DMS79 treated with DMSO at 0.1 percent for 48 hours (cell line): ENCODE measurements around the gene VPS33B.
A peak's percentile ranks its signal among the peaks of the same experiment; 100 is the strongest.

Source experiments
- DNase-seq: peaks from one replicate; lab custom pipeline; 2025; lab: John Stamatoyannopoulos, UW

Gene VPS33B

DNA sequence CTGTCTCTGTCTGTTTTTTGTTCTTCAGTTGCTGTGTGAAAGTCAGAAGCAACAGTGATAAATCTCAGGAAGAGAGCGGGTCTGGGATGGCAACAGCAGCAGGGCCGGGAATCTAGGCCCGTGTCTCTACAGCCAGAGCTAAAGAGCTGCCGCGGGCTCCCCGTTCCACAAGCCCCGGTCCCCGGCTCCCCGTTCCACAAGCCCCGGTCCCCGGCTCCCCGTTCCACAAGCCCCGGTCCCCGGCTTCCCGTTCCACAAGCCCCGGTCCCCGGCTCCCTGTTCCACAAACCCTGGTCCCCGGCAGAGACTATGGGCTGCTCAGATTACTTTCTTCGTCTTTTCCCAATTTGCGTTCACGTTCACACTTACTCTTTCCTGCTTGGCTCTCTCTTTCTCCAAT lies 48.2 kb downstream of the VPS33B start:
- no peak for DNase-seq

DNA sequence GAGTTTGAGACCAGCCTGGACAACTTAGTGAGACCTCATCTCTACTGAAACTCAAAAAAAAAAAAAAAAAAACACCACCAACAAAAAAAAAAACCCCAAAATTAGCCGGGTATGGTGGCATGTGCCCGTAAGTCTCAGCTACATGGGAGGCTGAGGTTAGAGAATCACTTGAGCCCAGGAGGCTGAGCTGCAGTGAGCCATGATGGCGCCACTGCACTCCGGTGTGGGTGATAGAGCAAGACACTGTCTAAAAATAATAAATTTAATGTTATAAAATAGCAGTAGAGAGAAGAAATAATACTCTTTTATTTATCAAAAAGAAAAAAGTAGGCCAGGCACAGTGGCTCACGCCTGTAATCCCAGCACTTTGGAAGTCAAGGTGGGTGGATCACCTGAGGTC lies 50.3 kb downstream of the VPS33B start:
- no peak for DNase-seq

- no peak for DNase-seq
These were observed 52.1 kb downstream of the VPS33B start for GRCh38 chr15:90970274-90970673.

DNA sequence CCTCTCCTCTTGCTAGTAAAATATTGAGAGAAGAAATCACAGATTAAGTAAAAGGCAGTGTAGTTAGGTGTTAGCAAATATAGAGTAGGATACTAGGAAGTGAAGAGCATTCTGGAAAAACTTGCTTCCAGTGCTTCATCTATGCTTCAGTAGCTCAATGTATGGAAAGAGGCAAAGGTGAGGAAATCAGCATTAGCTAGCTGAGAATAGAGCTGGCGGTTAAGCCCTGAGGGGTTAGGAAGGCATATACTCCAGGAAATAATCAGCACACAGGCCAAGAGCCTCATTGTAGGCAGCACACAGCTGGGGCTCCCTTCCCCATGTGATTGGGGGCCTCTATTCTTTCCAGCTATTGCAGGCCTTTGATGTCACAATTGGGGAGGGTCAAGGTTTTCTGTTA lies 54.0 kb downstream of the VPS33B start:
- DNase-seq, result no peak

GRCh38 chr15:90967206-90967605 lies 55.2 kb downstream of the VPS33B start:
- DNase-seq, result no peak

DNA sequence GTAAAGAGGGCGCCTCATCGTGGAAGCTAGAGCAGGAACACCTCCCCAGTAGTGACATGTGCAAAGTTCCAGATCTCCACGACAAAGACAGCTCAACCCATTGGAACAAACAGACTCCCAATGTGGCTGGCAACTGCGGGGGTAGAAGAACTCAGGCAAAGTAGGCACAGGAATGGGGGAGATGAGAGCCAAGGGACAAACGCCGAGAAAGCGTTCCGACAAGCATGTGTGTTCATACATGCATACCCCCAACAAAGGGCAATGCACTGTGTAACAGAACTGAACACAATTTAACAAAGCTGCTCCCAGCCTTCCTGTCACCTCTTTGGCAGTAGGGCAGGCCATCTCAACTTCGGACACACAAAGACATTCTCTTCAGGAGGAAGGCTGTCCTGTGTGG lies 56.1 kb downstream of the VPS33B start:
- DNase-seq, result no peak

- no peak for DNase-seq
These were observed 60.4 kb downstream of the VPS33B start for GRCh38 chr15:90962021-90962420.

- no peak for DNase-seq
These were observed 61.9 kb downstream of the VPS33B start for GRCh38 chr15:90960298-90961091.

DNA sequence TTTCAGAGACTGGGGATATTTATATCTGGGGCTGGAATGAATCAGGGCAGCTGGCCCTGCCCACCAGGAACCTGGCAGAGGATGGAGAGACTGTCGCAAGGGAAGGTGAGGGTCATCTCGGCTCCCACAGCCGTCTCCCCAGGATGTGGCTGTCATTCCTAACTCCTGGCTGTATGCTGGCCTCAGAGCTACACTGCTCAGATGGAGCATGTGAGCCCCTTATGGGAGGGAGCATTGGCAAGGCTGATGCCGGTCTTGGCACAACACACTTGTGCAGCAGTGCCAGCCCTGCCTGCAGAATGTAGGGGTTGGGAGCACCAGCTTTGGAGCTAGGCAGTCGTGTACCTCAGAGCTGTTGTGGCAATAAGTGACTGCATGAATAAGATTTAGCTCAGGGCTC lies 62.5 kb downstream of the VPS33B start:
- DNase-seq, result no peak

DNA sequence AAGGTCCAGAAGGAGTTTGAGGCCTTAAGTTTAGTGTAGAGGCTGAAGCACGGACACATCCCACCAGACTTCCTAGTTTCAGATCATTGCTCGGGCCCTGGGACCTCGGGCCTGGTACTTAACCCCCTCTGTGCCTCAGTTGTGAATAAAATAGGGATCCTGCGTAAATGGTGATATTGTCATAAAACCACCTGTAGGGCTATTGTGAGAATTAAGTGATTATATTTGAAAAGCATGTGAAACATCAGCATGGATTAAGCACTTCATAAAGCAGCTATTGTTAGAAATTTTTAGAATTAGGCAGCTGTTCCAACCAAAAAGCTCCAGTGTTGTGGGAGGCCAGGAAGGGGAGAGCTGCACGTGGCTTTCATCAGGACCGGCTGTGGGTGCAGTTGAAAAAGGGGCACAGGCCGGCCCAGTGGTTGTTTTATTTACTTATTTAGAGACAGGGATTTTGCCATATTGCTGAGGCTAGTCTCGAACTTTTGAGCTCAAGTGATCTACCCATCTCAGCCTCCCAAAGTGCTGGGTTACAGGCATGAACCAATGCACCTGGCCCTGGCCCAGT lies 63.3 kb downstream of the VPS33B start:
- no peak for DNase-seq

DNA sequence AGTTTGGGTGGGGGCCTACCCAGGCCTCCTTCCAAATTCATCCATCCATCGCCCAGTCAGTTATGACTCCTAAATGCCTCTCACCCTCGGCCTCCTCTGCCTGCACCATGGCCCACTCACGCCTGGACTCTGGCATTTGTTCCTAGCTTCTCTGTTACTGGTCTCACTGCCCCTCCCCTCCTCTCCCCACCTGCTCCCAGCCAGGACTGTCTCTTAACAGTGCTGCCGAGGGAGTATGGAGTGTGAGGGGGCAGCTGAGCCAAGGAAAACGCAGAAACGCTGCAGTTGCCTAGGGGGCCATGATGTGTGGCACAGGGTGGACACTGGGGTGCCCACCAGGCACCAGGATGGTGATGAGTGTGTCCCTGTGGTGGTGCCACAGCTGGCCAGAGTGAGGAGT lies 64.6 kb downstream of the VPS33B start:
- no peak for DNase-seq

- peak; percentile 13 for DNase-seq
These were observed 65.2 kb downstream of the VPS33B start for GRCh38 chr15:90957031-90957790.

DNA sequence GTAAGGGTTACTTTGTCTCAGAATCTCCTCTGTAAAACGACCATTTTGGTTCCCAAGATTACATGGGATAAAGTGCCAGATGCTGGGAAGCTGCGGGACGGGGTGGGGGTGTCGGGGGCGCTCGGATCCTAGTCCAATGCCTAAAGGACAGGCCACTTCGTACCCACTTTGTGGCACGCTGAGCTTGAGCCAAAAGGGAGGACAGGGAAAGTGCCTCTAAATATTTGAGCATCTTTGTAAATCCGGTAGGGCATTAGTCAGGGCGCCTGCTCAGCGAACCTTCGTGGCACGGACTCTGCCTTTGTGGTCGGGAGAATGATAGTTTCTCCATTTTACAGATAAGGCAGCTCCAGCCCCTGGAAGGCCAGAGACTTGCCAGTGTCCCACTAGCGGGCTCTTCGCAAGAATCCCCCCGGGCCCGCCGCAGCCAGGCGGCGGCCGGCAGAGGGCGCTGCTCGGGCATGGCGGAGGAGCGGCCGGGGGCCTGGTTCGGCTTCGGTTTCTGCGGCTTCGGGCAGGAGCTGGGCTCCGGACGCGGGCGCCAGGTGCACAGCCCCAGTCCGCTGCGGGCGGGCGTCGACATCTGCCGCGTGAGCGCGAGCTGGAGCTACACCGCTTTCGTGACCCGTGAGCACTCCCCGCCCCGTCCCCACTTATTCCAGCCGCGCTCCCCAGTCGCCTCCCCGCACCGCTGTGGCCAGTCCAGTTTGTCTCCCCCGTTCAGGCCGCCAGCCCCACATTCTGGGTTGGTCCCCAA lies 65.9 kb downstream of the VPS33B start:
- DNase-seq, result peak; percentile 27

DNA sequence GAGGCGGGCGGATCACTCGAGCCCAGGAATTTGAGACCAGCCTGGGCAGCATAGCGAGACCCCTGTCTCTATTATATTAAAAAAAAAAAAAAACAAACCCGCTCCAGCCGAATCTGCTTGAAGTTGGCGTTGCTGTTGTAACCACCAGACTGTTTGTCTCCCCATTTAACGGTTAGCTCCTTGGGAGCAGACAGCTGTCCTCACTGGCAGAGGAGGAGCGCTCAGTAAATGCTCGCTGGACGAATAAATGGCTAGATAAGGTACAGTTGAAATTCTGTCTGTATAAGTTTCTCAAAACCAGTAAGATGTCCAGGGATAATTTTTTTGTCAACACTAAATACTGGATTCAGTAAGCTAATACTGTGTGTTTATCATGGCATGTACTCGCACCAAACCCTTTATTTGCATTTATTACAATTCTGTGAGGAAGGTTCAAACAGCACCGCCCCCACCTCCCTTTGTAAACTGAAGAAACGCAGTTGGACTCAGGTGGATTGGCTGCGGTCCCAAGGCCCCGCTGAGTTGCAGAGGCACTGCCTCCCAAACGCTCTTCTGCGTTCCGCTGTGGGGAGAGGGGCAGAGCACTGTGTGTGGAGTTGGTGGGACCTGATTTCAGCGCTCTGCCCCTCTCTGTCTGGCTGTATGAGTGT lies 66.6 kb downstream of the VPS33B start:
- no peak for DNase-seq

GRCh38 chr15:90954712-90955623 lies 67.4 kb downstream of the VPS33B start, which contains the start of gene RCCD1:
TSS of gene RCCD1 (plus strand) at chr15:90954884. CDS start at chr15:90956735, 1,851 bp downstream.
- no peak for DNase-seq

DNA sequence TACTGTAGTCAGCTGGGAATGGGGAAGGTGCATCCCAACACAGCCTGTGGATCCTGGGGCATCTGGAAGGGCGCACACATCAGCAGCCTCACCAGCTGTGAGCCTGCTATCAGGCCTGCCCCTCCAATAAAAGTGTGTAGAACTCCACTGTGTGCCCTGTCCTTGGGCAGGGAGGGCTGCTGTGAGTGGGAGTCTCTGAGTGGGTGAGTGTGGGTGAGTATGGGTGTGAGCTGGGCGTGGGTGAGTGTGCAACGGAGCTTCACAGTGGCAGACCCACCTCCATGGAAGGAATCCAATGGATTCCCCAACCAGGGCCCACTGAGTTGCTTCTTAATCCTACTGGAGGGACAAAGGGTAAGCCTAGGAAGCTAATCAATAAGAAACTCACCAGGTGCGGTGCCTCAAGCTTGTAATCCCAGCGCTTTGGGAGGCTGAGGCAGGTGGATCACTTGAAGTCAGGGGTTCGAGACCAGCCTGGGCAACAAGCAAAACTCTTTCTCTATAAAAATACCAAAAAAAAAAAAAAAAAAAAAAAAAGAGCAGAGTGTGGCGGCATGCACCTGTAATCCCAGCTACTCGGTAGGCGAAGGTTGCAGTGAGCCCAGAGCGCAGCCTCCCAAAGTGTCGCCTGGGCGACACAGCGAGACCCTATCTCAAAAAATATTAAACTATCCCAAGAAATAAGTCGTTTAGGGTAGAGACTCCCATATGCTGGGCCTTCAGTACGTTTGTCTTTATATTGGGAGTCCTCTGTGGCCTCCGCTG lies 68.3 kb downstream of the VPS33B start:
- DNase-seq, result no peak

- DNase-seq, result no peak
These were observed 69.3 kb downstream of the VPS33B start for GRCh38 chr15:90952901-90953677.

DNA sequence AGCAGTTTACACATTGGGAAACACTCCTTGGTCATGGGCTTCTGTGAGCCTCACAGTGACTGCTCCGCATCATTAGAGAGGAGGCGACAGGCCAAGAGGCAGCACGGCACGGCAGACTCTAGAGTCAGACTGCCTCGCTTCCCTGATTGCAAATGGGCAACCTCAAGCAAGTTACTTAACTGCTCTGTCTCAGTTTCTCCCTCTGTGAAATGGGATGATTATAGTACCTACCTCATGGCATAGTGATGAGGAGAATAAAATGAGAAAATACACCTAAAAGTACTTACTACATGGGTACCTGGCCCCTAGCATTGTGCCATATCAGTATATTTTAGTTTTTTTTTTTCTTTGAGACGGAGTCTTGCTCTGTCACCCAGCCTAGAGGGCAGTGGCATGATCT lies 71.7 kb downstream of the VPS33B start:
- DNase-seq, result no peak
